GM18526 (cell line): Measurements from ENCODE around the gene HOXD11.

Experiments used
- POLR2A ChIP-seq: IDR thresholded peaks from 3 replicates; pipeline ENCODE4 v1.6.1; 2011; ENCODE audit not compliant: insufficient read length; ENCODE audit errors: extremely low read depth

Gene HOXD11

DNA sequence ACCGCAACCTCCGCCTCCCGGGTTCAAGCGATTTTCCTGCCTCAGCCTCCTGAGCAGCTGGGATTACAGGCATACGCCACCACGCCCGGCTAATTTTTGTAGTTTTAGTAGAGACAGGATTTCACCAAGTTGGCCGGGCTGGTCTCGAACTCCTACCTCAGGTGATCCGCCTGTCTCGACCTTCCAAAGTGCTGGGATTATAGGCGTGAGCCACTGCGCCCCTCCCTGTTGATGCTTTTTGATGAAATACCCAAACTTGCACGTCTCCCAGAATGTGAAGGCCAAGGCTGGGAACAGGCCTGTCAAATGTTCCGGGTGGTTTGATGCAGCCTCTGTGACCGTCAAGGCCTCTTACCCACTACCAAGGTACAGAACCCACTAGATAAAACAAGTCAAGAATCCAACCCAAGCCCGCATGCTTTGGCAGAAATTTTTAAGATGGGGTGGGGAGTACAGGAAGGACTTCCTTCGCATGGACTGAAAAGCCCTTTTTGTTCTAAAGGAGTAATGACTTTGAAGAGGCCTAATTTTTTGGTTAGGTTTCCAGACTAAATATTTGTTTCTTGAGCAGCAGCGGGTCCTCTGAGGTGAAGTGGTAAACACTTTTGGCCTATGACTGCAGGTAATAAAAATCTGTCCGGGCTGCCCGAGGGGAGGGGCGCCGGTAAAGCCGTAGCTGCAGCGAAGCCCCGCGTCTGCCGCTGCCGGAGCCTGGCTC, 19.6 kb upstream of the HOXD11 start:
- no peak for TF ChIP-seq POLR2A

GRCh38 chr2:176088048-176088936, 18.8 kb upstream of the HOXD11 start:
- TF ChIP-seq POLR2A: no peak

GRCh38 chr2:176088937-176089842, 17.9 kb upstream of the HOXD11 start:
- TF ChIP-seq POLR2A: no peak

DNA sequence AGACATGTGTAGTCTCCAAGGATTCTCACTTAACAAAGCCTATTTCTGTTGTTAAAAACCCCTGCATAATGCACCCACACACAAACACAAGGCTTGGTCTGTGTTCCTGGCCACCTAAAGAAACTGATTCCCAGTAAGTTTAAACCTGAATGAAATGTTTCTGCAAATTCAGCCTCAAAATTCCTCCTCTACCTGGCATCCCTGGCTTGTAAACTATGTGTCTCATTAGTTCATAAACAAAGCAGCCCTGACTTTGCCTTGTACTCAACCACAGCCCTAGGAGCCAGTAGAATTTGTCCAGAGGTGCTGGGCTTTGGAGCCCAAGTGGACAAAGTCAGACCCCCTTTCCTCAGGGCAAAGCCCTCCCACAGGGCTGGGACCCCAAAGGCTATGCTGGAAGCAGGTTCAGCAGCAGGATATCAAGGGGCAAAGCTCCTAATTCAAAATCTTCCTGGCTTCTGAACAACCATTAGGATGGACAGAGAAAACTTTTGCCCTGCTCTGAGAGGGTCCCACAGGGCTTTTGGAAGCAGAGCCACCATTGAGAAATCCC, 17.2 kb upstream of the HOXD11 start:
- no peak for TF ChIP-seq POLR2A

DNA sequence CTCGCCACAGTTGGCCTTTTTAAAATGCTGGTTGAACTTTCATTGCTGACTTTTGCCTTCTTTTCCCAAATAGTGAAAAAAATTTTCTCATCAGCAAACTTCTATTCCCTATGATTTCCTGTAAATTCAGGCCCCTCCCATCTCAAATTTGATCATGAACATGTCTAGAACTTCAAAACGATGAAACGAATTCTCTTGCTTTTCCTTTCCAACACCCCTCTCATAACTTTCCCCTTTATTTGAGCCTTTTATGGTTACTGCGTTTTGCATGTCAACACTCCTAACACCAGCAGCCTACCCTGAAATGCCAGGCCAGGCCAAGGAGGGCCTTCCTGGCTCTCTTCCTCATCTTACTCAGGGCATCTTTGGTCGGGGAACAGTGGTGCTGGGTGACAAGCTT, 16.2 kb upstream of the HOXD11 start:
- no peak for TF ChIP-seq POLR2A

GRCh38 chr2:176091329-176092258, 15.5 kb upstream of the HOXD11 start:
- TF ChIP-seq POLR2A: no peak

DNA sequence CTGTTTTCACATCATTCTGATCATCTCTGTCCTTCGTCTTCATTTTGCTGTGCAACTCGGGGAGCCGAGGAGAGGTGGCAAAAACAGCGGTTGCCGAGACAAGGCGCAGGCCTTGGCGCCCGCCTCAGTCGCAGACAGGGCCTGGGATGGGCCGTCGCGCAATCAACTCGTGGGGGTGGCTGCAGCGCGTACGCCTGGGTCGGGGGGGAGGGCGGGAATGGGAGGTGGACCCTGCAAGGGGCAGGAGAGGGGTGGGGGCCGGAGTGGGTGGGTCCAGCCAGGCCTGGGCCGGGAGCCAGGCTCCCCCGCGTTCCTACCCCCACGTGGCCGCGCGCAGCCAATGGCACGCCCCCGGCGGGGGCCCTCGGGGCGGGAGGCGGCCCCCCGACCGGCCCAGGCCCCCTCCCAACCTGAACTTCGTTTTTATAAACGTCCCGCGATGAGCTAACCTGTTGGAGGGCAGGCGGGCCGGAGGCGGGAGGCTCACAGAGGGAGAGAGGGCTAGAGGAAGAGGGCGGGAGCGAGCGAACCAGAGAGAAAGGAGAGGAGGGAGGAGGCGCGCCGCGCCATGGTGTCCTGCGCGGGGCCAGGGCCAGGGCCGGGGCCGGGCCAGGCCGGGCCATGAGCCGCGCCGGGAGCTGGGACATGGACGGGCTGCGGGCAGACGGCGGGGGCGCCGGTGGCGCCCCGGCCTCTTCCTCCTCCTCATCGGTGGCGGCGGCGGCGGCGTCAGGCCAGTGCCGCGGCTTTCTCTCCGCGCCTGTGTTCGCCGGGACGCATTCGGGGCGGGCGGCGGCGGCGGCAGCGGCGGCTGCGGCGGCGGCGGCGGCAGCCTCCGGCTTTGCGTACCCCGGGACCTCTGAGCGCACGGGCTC, 14.6 kb upstream of the HOXD11 start, which contains the start of gene HOXD13:
Gene HOXD13 (plus strand): TSS at position 452 of the 875 bp plus-strand sequence. CDS start 170 bp downstream, at position 622.
- TF ChIP-seq POLR2A: no peak

- TF ChIP-seq POLR2A: no peak
Measured at GRCh38 chr2:176093145-176093897, 13.8 kb upstream of the HOXD11 start.

DNA sequence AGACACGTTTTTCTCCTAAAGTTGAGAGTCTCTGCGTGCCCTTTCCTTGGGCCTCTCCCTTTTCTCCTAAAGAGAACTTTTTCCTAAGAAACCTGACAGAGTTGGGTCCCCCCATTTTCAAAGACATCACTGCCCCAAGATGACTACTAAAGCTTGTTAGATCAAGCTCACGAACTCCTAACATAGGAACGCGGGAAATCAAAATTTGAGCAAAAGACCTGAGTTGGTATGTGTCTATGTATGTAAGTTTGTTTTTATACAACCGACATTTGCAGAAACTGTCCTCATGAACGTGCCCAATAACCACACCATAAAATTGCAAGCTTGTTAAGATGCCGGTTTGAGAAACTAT, 13.2 kb upstream of the HOXD11 start:
- TF ChIP-seq POLR2A: no peak

DNA sequence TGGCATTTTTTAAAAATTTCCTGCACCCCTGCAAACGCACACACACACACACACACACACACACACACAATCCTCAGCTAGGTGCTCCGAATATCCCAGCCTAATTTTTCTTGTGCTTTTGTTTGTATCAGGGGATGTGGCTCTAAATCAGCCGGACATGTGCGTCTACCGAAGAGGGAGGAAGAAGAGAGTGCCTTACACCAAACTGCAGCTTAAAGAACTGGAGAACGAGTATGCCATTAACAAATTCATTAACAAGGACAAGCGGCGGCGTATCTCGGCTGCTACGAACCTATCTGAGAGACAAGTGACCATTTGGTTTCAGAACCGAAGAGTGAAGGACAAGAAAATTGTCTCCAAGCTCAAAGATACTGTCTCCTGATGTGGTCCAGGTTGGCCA, 12.7 kb upstream of the HOXD11 start:
- TF ChIP-seq POLR2A: no peak

GRCh38 chr2:176095421-176095820, 11.7 kb upstream of the HOXD11 start:
- no peak for TF ChIP-seq POLR2A

- TF ChIP-seq POLR2A: no peak
Measured at GRCh38 chr2:176096243-176096985, 10.7 kb upstream of the HOXD11 start.
